ENCODE results near the gene SLC20A1.

The SLC20A1 gene

DNA sequence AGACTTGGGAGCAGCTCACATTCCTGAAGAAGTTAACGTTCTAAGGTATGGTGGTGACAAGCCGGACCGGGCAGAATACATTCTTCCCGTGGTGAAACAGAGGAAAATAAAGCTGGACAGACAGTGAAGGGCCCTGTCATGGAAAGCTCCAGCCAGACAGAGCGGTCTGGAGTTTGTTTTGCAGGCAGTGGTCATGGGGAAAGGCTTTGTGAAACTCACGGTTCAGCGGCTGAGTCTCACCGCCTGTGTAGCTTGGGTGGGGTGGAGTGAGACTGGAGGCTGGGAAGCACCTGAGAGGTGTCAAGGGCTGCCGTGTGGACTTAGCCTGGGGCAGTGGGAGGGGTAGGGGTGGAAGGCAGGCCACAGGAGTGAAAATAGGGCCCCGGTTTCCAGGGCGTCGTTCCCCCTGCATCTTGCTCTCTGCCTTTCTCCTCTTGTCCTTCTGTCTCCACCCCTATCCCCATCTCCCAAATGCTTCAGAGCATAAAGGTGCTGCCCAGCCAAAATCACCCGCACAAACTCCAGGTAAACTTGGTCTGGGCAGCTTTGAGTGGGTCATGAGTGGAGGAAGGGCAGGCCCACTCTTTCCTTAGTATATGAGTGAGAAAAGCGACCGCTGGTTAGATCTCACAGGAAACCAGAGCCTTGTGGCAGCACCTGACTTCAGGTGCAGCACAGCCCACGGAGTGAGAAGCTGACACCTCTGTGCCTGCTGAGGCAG lies 11.4 kb upstream of the SLC20A1 start:
- Histone ChIP-seq H3K4me3 (ENCODE audit: low read depth in 1 of 2, low read length in 2 of 2) (no peak overlapping the region), H4K20me1 (ENCODE audit: insufficient read depth, low read length) (no peaks in the 10 kb centered on the region), H3K27me3 (ENCODE audit: insufficient read depth, low read length, poor library complexity) (no peaks in the 10 kb centered on the region), H3K27ac (ENCODE audit: low read length) (no peak overlapping the region), H3K9me3 (ENCODE audit: insufficient read depth, low read length, severe bottlenecking) (no peaks in the 10 kb centered on the region), H3K4me2 (ENCODE audit: insufficient read depth, low read length) (no peak overlapping the region), H3K36me3 (ENCODE audit: insufficient read depth, low read length) (no peaks in the 10 kb centered on the region), H3K79me2 (ENCODE audit: insufficient read depth, low read length) (no peaks in the 10 kb centered on the region), H2AFZ (ENCODE audit: low read depth, low read length) (no peak overlapping the region), H3K9ac (ENCODE audit: low read depth, low read length) (no peak overlapping the region), H3K4me1 (ENCODE audit: insufficient read depth, low read length) (peaks cover 37% of the 10 kb centered on the region)
- ATAC-seq (ENCODE audit: insufficient read depth, low read depth) = no peak
- TF ChIP-seq EZH2 (IDR thresholded peaks at IDR 0.05; ENCODE audit: borderline replicate concordance, low read depth, low read length, severe bottlenecking) = no peak
- no peak for TF ChIP-seq CTCF (IDR thresholded peaks at IDR 0.05; ENCODE audit: borderline replicate concordance, extremely low read depth, low read length, poor library complexity, severe bottlenecking)
- no peak for DNase-seq

GRCh38 chr2:112634874-112635157 lies 10.9 kb upstream of the SLC20A1 start:
- no peaks in the 10 kb centered on the region for H3K27me3 ChIP-seq (ENCODE audit: insufficient read depth, low read length, poor library complexity)

DNA sequence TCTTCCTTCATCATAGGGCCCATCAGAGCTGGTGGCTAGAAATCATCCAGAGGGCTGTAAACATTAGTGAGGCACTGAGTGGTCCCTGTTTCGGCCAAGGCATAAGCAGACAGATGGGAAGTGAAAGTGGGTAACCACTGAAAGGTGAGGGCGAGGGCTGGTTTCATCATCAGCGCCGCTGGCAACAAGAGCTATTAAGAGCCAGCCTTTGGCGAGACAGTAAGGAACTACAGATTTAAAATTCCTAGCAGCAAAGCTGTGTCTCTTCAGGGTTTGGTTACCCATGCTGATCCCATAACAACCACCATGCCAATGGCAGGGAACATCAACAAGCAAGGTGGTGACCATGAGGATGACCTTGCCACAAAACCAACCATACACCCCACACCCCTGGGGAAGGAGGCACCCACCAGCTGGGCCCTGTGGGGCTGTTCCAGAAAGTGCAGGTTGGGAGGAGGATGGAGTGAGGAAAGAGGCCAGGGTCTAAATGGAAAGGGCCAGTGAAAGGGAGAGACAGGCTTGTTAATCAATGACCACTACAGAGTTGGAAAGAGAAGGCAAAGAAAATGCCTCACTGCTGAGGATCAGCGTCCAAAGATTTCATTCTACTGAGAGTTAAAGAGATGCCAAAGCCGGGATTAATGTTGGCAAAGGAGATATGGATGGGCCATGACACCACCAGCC lies 9.0 kb upstream of the SLC20A1 start:
- H3K4me1 ChIP-seq (ENCODE audit: insufficient read depth, low read length) = peaks cover 14% of the 10 kb centered on the region
- no peak overlapping the region for H3K9ac ChIP-seq (ENCODE audit: low read depth, low read length)
- H4K20me1 ChIP-seq (ENCODE audit: insufficient read depth, low read length) = no peaks in the 10 kb centered on the region
- DNase-seq (no peak), ATAC-seq (ENCODE audit: insufficient read depth, low read depth) (no peak)
- no peak for TF ChIP-seq CTCF (IDR thresholded peaks at IDR 0.05; ENCODE audit: borderline replicate concordance, extremely low read depth, low read length, poor library complexity, severe bottlenecking)
- no peak for TF ChIP-seq EZH2 (IDR thresholded peaks at IDR 0.05; ENCODE audit: borderline replicate concordance, low read depth, low read length, severe bottlenecking)
- no peaks in the 10 kb centered on the region for H3K36me3 ChIP-seq (ENCODE audit: insufficient read depth, low read length)
- H3K27ac ChIP-seq (ENCODE audit: low read length) = no peak overlapping the region
- H2AFZ ChIP-seq (ENCODE audit: low read depth, low read length) = no peak overlapping the region
- no peaks in the 10 kb centered on the region for H3K27me3 ChIP-seq (ENCODE audit: insufficient read depth, low read length, poor library complexity)
- no peak overlapping the region for H3K4me3 ChIP-seq (ENCODE audit: low read depth in 1 of 2, low read length in 2 of 2)
- H3K4me2 ChIP-seq (ENCODE audit: insufficient read depth, low read length) = no peak overlapping the region
- H3K9me3 ChIP-seq (ENCODE audit: insufficient read depth, low read length, severe bottlenecking) = no peaks in the 10 kb centered on the region
- H3K79me2 ChIP-seq (ENCODE audit: insufficient read depth, low read length) = no peaks in the 10 kb centered on the region

More at GRCh38 chr2:112634874-112635157, 10.9 kb upstream of the SLC20A1 start:
- DNase-seq (no peak), ATAC-seq (ENCODE audit: insufficient read depth, low read depth) (no peak)
- Histone ChIP-seq H3K27ac (ENCODE audit: low read length) (no peak overlapping the region), H3K9me3 (ENCODE audit: insufficient read depth, low read length, severe bottlenecking) (no peaks in the 10 kb centered on the region), H3K4me1 (ENCODE audit: insufficient read depth, low read length) (peaks cover 33% of the 10 kb centered on the region), H3K9ac (ENCODE audit: low read depth, low read length) (no peak overlapping the region), H3K79me2 (ENCODE audit: insufficient read depth, low read length) (no peaks in the 10 kb centered on the region), H4K20me1 (ENCODE audit: insufficient read depth, low read length) (no peaks in the 10 kb centered on the region), H3K4me2 (ENCODE audit: insufficient read depth, low read length) (no peak overlapping the region), H3K36me3 (ENCODE audit: insufficient read depth, low read length) (no peaks in the 10 kb centered on the region), H2AFZ (ENCODE audit: low read depth, low read length) (no peak overlapping the region), H3K4me3 (ENCODE audit: low read depth in 1 of 2, low read length in 2 of 2) (no peak overlapping the region)
- TF ChIP-seq EZH2 (IDR thresholded peaks at IDR 0.05; ENCODE audit: borderline replicate concordance, low read depth, low read length, severe bottlenecking) (no peak), CTCF (IDR thresholded peaks at IDR 0.05; ENCODE audit: borderline replicate concordance, extremely low read depth, low read length, poor library complexity, severe bottlenecking) (no peak)

Data from DND-41 (cell line).